Tibial artery (tissue), 4 donors: ENCODE data around the gene H3-3A.

Source experiments
- DNase-seq, 2 donors: peaks; one replicate each; pipeline ENCODE4 v3.0.0-alpha.2; 2019
- H3K27ac ChIP-seq, 2 donors: fragments of 200-600 bp; sonication (generic) in 1 of 2; 1 replicate in 1 of 2; 2 replicates in 1 of 2; pipeline ENCODE4 v1.5.1; 2018 to 2019; ENCODE audit warnings: mild to moderate bottlenecking in 1 of 2
- H3K27me3 ChIP-seq, 2 donors: fragments of 200-600 bp; sonication (generic) in 1 of 2; one replicate each; pipeline versions ENCODE4 v1.5.1 to v1.6.0; 2016 to 2019
- H3K36me3 ChIP-seq, 3 donors: fragments of 200-600 bp; sonication (generic) in 2 of 3; one replicate each; pipeline ENCODE4 v1.5.1; 2016 to 2019; ENCODE audit warnings: mild to moderate bottlenecking in 2 of 3
- H3K4me1 ChIP-seq, 4 donors: fragments of 200-600 bp; sonication (generic) in 2 of 4; 1 replicate in 3 of 4; 2 replicates in 1 of 4; pipeline ENCODE4 v1.5.1; 2016 to 2019
- H3K4me3 ChIP-seq, 2 donors: fragments of 200-600 bp; sonication (generic) in 1 of 2; 1 replicate in 1 of 2; 2 replicates in 1 of 2; pipeline ENCODE4 v1.5.1; 2018 to 2019; ENCODE audit warnings: mild to moderate bottlenecking in 2 of 2
- H3K9me3 ChIP-seq, 3 donors: fragments of 200-600 bp; sonication (generic) in 1 of 3; one replicate each; pipeline ENCODE4 v1.5.1; 2016 to 2019
- intact Hi-C: fragments of 100-400 bp; cut with DNase I; formaldehyde crosslinking; loops from one replicate; pipeline ENCODE4 v1.15.0; 2023; ENCODE audit warnings: low total_unique reads
- TF ChIP-seq, protein P1 (sequence below), 2 experiments: fragments of 200-600 bp in 1 of 2; fragments of 450-650 bp in 1 of 2; IDR thresholded peaks; one replicate each; pipeline ENCODE4 v1.5.1; 2017 to 2019; ENCODE audit warnings: antibody characterized with exemption in 2 of 2, mild to moderate bottlenecking in 1 of 2, moderate library complexity in 1 of 2

H3-3A gene

DNA sequence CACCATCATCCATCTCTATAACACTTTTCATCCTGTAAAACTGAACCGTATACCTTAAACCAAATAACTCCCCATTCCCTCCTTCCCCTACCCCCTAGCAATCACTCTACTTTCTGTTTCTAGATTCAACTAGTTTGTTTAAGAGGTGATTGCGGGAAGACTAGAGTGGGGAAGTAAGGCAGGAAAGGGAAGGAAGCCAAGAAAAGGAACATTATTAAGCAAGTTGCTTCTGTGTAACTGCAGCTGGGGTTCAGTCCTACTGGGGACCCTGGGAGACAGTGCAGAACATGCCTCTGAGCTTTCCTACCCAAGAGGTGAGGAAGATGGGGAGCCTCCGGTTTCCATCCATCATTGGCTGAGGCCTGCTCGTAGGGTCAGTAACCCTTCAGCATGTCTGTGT, 28.9 kb upstream of the H3-3A start:
- no peak for DNase-seq
- Histone ChIP-seq H3K4me3 (no peak overlapping the region), H3K27me3 (no peaks in the 10 kb centered on the region), H3K4me1 (peaks cover 0 to 9% (median 6%) of the 10 kb centered on the region in 4 donors), H3K27ac (peak overlapping the region; percentile 7 to 48), H3K36me3 (no peaks in the 10 kb centered on the region), H3K9me3 (no peaks in the 10 kb centered on the region)
- TF ChIP-seq, protein P1, sequence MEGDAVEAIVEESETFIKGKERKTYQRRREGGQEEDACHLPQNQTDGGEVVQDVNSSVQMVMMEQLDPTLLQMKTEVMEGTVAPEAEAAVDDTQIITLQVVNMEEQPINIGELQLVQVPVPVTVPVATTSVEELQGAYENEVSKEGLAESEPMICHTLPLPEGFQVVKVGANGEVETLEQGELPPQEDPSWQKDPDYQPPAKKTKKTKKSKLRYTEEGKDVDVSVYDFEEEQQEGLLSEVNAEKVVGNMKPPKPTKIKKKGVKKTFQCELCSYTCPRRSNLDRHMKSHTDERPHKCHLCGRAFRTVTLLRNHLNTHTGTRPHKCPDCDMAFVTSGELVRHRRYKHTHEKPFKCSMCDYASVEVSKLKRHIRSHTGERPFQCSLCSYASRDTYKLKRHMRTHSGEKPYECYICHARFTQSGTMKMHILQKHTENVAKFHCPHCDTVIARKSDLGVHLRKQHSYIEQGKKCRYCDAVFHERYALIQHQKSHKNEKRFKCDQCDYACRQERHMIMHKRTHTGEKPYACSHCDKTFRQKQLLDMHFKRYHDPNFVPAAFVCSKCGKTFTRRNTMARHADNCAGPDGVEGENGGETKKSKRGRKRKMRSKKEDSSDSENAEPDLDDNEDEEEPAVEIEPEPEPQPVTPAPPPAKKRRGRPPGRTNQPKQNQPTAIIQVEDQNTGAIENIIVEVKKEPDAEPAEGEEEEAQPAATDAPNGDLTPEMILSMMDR (IDR thresholded peaks at IDR 0.05) = no peak
- intact Hi-C loops = no loop called here

GRCh38 chr1:226033991-226034390, 28.5 kb upstream of the H3-3A start:
- DNase-seq = no peak
- Histone ChIP-seq H3K9me3 (no peaks in the 10 kb centered on the region), H3K27ac (peak overlapping the region; percentile 48 to 55), H3K36me3 (no peaks in the 10 kb centered on the region), H3K4me3 (no peak overlapping the region), H3K27me3 (no peaks in the 10 kb centered on the region), H3K4me1 (peaks cover 0 to 9% (median 6%) of the 10 kb centered on the region in 4 donors)
- TF ChIP-seq, protein P1 (IDR thresholded peaks at IDR 0.05) = no peak
- intact Hi-C loops = no loop called here

DNA sequence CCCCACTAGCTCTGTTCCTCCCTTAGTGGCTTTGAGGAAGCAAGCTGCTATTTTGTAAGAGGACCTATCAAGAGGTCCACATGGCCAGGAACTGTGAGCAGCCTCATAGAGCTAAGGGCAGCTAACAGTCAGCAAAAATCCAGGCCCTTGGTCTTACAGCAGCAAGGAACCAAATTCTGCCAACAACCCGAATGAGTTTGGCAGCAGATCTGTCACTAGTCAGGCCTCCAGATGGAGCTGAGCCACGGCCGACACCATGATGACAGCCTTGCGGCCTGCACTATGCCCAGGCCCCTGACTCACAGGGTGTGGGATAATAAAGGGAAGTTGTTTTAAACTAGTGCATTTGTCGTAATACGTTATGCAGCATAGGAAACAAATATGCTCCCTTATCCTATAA, 28.0 kb upstream of the H3-3A start:
- Histone ChIP-seq H3K36me3 (no peaks in the 10 kb centered on the region), H3K4me3 (no peak overlapping the region), H3K4me1 (peaks cover 0 to 9% (median 6%) of the 10 kb centered on the region in 4 donors), H3K27me3 (no peaks in the 10 kb centered on the region), H3K27ac (peak overlapping the region; percentile 48 to 55), H3K9me3 (no peaks in the 10 kb centered on the region)
- TF ChIP-seq, protein P1 (IDR thresholded peaks at IDR 0.05) = no peak
- intact Hi-C loops = no loop called here
- DNase-seq = peak; percentile 91 to 93

DNA sequence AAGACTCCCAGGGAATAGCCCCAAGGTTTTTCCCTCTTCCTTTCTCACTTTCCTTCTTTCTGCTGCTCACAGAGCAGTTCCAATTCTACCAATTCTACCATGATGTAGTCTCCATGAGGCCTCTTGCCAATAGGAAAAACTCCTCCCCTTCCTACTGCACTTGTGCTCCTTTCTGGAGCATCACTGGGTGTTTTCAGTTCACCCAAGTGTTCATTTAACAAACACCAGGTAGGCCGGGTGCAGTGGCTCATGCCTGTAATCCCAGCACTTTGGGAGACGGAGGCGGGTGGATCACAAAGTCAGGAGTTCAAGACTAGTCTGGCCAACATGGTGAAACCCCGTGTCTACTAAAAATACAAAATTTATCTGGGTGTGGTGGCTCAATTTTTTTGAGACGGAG, 26.6 kb upstream of the H3-3A start:
- no peaks in the 10 kb centered on the region for H3K9me3 ChIP-seq
- H3K36me3 ChIP-seq = no peaks in the 10 kb centered on the region
- TF ChIP-seq, protein P1 (IDR thresholded peaks at IDR 0.05) = no peak
- intact Hi-C loops = no loop called here
- no peak overlapping the region for H3K27ac ChIP-seq
- H3K4me1 ChIP-seq = peaks cover 0 to 9% (median 6%) of the 10 kb centered on the region in 4 donors
- no peak overlapping the region for H3K4me3 ChIP-seq
- H3K27me3 ChIP-seq = no peaks in the 10 kb centered on the region
- DNase-seq = no peak

- TF ChIP-seq, protein P1 (IDR thresholded peaks at IDR 0.05) = no peak
Observed at GRCh38 chr1:226038661-226039060, 23.9 kb upstream of the H3-3A start.

GRCh38 chr1:226041419-226041818, 21.1 kb upstream of the H3-3A start:
- no peak overlapping the region for H3K4me3 ChIP-seq
- H3K4me1 ChIP-seq = no peaks in the 10 kb centered on the region
- no peaks in the 10 kb centered on the region for H3K9me3 ChIP-seq
- no peaks in the 10 kb centered on the region for H3K36me3 ChIP-seq
- no peak overlapping the region for H3K27ac ChIP-seq
- intact Hi-C loops = no loop called here
- TF ChIP-seq, protein P1 (IDR thresholded peaks at IDR 0.05) = no peak
- no peak for DNase-seq
- no peaks in the 10 kb centered on the region for H3K27me3 ChIP-seq

More at GRCh38 chr1:226038661-226039060, 23.9 kb upstream of the H3-3A start:
- Histone ChIP-seq H3K36me3 (no peaks in the 10 kb centered on the region), H3K27ac (no peak overlapping the region), H3K27me3 (no peaks in the 10 kb centered on the region), H3K4me3 (no peak overlapping the region), H3K4me1 (peaks cover 0 to 9% (median 6%) of the 10 kb centered on the region in 4 donors), H3K9me3 (no peaks in the 10 kb centered on the region)
- no peak for DNase-seq
- intact Hi-C loops = no loop called here
